CD4-positive, alpha-beta T cell treated with Interleukin-15 for 1 hour (primary cell): ENCODE results near the gene C1orf159.
"Not testable (repeated sequence)": the region's sequence is repeated elsewhere in the genome, so short reads cannot be mapped to it uniquely, and the experiment has no call there.

Experiments
- DNase-seq: peaks from one replicate; pipeline ENCODE4 v3.0.0-alpha.2; 2020

C1orf159 gene

GRCh38 chr1:1063945-1064831, 51.7 kb downstream of the C1orf159 start:
- peak; percentile 88 for DNase-seq

- DNase-seq, result no peak
Measured at GRCh38 chr1:1063261-1063944, 52.5 kb downstream of the C1orf159 start.

GRCh38 chr1:1062348-1063163, 53.3 kb downstream of the C1orf159 start:
- no peak for DNase-seq

GRCh38 chr1:1061682-1062345, 54.1 kb downstream of the C1orf159 start:
- no peak for DNase-seq

- DNase-seq, result no peak
Measured at GRCh38 chr1:1060281-1061000, 55.4 kb downstream of the C1orf159 start.

GRCh38 chr1:1059494-1060280, 56.2 kb downstream of the C1orf159 start:
- peak; percentile 89 for DNase-seq

- no peak for DNase-seq
Measured at GRCh38 chr1:1058921-1059493, 56.9 kb downstream of the C1orf159 start.

- no peak for DNase-seq
Measured at GRCh38 chr1:1058088-1058905, 57.6 kb downstream of the C1orf159 start.

GRCh38 chr1:1057769-1058087, 58.2 kb downstream of the C1orf159 start:
- not testable (repeated sequence) for DNase-seq

GRCh38 chr1:1055841-1056736, 59.8 kb downstream of the C1orf159 start:
- no peak for DNase-seq

- no peak for DNase-seq
Measured at GRCh38 chr1:1054971-1055370, 60.9 kb downstream of the C1orf159 start.

- no peak for DNase-seq
Measured at GRCh38 chr1:1054099-1054700, 61.7 kb downstream of the C1orf159 start.

GRCh38 chr1:1053682-1054081, 62.2 kb downstream of the C1orf159 start:
- DNase-seq, result no peak

GRCh38 chr1:1053022-1053421, 62.9 kb downstream of the C1orf159 start:
- DNase-seq, result no peak

- no peak for DNase-seq
Measured at GRCh38 chr1:1052003-1052840, 63.7 kb downstream of the C1orf159 start.

GRCh38 chr1:1051127-1051810, 64.6 kb downstream of the C1orf159 start:
- DNase-seq, result no peak

GRCh38 chr1:1050577-1051052, 65.3 kb downstream of the C1orf159 start:
- DNase-seq, result no peak
